PC-3 (cell line): Measurements from ENCODE around the gene THOC5.

Experiments used
- EZH2 ChIP-seq: fragments of 300-600 bp; sonication (generic); IDR thresholded peaks from one replicate; pipeline ENCODE4 v1.6.1; 2017; ENCODE audit warnings: antibody characterized with exemption, mild to moderate bottlenecking, low read length; ENCODE audit not compliant: unreplicated experiment
- EZH2phosphoT487 ChIP-seq: fragments of 300-600 bp; sonication (generic); IDR thresholded peaks from 2 replicates; pipeline ENCODE4 v1.6.1; 2018; ENCODE audit warnings: mild to moderate bottlenecking, antibody characterized with exemption, low read length, borderline replicate concordance
- TF ChIP-seq, protein P1 (sequence below): fragments of 300-600 bp; sonication (generic); conservative IDR thresholded peaks from 2 replicates; pipeline ENCODE4 v1.5.1; 2017; ENCODE audit warnings: antibody characterized with exemption, low read depth, mild to moderate bottlenecking, low read length

DNA sequence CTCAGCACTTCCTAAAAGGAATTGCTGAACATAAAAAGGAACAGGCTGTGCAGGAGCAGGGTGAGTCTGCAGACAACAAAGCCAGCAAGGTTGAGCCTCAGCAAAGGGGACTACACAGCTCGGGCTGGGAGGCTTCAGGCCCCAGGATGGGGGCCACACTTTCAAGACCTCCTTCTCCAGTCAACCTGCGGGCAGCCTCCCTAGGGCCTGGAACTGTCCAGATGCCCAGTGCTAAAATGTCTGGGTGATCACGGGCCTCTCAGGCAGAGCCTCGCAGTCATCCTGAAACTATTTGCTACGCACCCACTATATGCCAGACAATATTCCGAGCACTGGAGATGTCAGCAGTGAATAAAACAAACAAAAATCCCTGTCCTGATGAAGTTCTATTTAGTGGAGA, 77.4 kb downstream of the THOC5 start:
- TF ChIP-seq, protein P1, sequence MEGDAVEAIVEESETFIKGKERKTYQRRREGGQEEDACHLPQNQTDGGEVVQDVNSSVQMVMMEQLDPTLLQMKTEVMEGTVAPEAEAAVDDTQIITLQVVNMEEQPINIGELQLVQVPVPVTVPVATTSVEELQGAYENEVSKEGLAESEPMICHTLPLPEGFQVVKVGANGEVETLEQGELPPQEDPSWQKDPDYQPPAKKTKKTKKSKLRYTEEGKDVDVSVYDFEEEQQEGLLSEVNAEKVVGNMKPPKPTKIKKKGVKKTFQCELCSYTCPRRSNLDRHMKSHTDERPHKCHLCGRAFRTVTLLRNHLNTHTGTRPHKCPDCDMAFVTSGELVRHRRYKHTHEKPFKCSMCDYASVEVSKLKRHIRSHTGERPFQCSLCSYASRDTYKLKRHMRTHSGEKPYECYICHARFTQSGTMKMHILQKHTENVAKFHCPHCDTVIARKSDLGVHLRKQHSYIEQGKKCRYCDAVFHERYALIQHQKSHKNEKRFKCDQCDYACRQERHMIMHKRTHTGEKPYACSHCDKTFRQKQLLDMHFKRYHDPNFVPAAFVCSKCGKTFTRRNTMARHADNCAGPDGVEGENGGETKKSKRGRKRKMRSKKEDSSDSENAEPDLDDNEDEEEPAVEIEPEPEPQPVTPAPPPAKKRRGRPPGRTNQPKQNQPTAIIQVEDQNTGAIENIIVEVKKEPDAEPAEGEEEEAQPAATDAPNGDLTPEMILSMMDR, result no peak
- no peak for TF ChIP-seq EZH2
- no peak for TF ChIP-seq EZH2phosphoT487
